Panc1 (cell line): ENCODE results near the gene MAGI1. TPM values are rescaled to one million over a fixed set of nuclear protein-coding genes. Genes with fewer than 3 reads are reported as not detected.

Experiments
- ATAC-seq: fragments of 200-7000 bp; cut with Tn5 transposase; 2 replicates; pipeline ENCODE4 v1.9.1; 2020; ENCODE audit warnings: mild to moderate bottlenecking, moderate library complexity
- BruUV-seq: library from RNA; stranded (reverse); fragments of 400-500 nt; replicated peaks from 2 replicates; lab custom pipeline; 2021; lab: Mats Ljungman, UMichigan
- CTCF ChIA-PET: fragments of 300-600 bp; sonication (Branson Sonifier 250); formaldehyde crosslinking; loops from one replicate; lab custom pipeline; 2022; ENCODE audit warnings: antibody characterized with exemption; lab: Charles Lee
- POLR2A ChIA-PET: fragments of 300-600 bp; sonication (Branson Sonifier 250); formaldehyde crosslinking; loops from one replicate; lab custom pipeline; 2022; ENCODE audit warnings: antibody characterized with exemption; lab: Charles Lee
- DNase-seq: peaks from one replicate; pipeline ENCODE4 v3.0.0-alpha.2; 2010; ENCODE audit warnings: low read depth, low spot score
- H3K27ac ChIP-seq: 2 replicates; pipeline ENCODE4 v1.5.1; 2011; ENCODE audit warnings: mild to moderate bottlenecking, low read length, inconsistent platforms
- H3K27me3 ChIP-seq: fragments of 200-500 bp; sonication (Bioruptor generic); 2 replicates; pipeline ENCODE4 v1.6.0; 2014; ENCODE audit warnings: low read length, inconsistent platforms; ENCODE audit not compliant: control insufficient read depth, insufficient read depth
- H3K36me3 ChIP-seq: fragments of 200-500 bp; sonication (Bioruptor generic); 2 replicates; pipeline ENCODE4 v1.5.1; 2014; ENCODE audit warnings: inconsistent platforms, mild to moderate bottlenecking, low read length, moderate library complexity; ENCODE audit not compliant: control insufficient read depth, insufficient read depth
- H3K4me1 ChIP-seq: 2 replicates; pipeline ENCODE4 v1.5.1; 2011; ENCODE audit warnings: inconsistent platforms, mild to moderate bottlenecking, low read length, moderate library complexity; ENCODE audit not compliant: control insufficient read depth, insufficient read depth
- H3K4me3 ChIP-seq, 2 experiments: 2 replicates each; pipeline ENCODE4 v1.5.1; 2011 to 2012; ENCODE audit warnings: low read depth in 2 of 2, low read length in 2 of 2, mild to moderate bottlenecking in 2 of 2, inconsistent platforms in 1 of 2, moderate library complexity in 1 of 2
- H3K9me3 ChIP-seq: fragments of 200-500 bp; sonication (Bioruptor generic); 2 replicates; pipeline ENCODE4 v1.5.1; 2014; ENCODE audit warnings: low read depth, mild to moderate bottlenecking, inconsistent platforms, low read length, moderate library complexity; ENCODE audit not compliant: control insufficient read depth, insufficient read depth
- POLR2AphosphoS5 ChIP-seq: IDR thresholded peaks from 2 replicates; pipeline ENCODE4 v1.6.1; 2012; ENCODE audit warnings: mild to moderate bottlenecking, low read depth, low read length, moderate library complexity
- SIN3A ChIP-seq: IDR thresholded peaks from 2 replicates; pipeline ENCODE4 v1.6.1; 2012; ENCODE audit warnings: low read depth, mild to moderate bottlenecking, low read length, moderate library complexity, borderline replicate concordance; ENCODE audit not compliant: insufficient read depth
- TCF7L2 ChIP-seq: IDR thresholded peaks from 2 replicates; pipeline ENCODE4 v1.6.1; 2011; ENCODE audit warnings: mild to moderate bottlenecking, low read depth, low read length, inconsistent platforms
- in situ Hi-C: cut with HindIII; loops from 2 replicates; pipeline ENCODE4 v1.10.0; 2016; ENCODE audit warnings: low sequenced_read_pairs, low pct_unique_long_range_greater_than_20kb
- intact Hi-C: fragments of 100-400 bp; cut with micrococcal nuclease; formaldehyde crosslinking; loops from one replicate; pipeline ENCODE4 v1.10.0; 2022; ENCODE audit not compliant: unreplicated experiment
- total RNA-seq: library from RNA; stranded (reverse); gene quantifications from one replicate; pipeline ENCODE4 v1.2.1, GENCODE V29; 2021; ENCODE audit not compliant: unreplicated experiment
- TF ChIP-seq, protein P1 (sequence below), 2 experiments: IDR thresholded peaks; 2 replicates each; pipeline ENCODE4 v1.6.1; 2011 to 2012; ENCODE audit warnings: low read depth in 2 of 2, control low read depth in 1 of 2, low read length in 1 of 2, mild to moderate bottlenecking in 1 of 2, moderate library complexity in 1 of 2; ENCODE audit not compliant: insufficient read depth in 1 of 2
- TF ChIP-seq, protein P2 (sequence below): fragments of 450-650 bp; IDR thresholded peaks from 2 replicates; pipeline ENCODE4 v1.5.1; 2017; ENCODE audit warnings: mild to moderate bottlenecking

Gene MAGI1
- total RNA-seq, 1 experiment from 2014 or later: 9.5 TPM

DNA sequence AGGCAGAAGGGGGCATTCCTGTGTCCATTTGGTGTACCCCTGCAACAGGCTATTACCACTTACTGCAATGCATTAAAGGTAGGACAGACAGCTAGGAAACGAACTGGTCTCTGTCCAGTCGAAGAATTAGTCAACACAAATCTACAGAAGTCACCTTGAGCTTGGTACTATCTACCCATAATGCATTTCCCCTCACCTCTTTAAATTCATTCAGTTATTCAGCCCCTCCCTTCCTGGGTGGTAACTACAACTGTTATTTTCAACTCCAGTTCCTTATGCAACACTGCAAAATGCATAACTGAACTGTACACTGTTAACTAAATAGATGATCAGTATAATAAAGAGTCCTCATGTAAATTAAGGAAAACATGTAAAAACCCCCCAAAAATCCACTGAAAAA lies 77.6 kb downstream of the MAGI1 start:
- no peaks in the 10 kb centered on the region for H3K36me3 ChIP-seq
- TF ChIP-seq SIN3A (no peak), TCF7L2 (no peak), POLR2AphosphoS5 (no peak)
- TF ChIP-seq, protein P1, sequence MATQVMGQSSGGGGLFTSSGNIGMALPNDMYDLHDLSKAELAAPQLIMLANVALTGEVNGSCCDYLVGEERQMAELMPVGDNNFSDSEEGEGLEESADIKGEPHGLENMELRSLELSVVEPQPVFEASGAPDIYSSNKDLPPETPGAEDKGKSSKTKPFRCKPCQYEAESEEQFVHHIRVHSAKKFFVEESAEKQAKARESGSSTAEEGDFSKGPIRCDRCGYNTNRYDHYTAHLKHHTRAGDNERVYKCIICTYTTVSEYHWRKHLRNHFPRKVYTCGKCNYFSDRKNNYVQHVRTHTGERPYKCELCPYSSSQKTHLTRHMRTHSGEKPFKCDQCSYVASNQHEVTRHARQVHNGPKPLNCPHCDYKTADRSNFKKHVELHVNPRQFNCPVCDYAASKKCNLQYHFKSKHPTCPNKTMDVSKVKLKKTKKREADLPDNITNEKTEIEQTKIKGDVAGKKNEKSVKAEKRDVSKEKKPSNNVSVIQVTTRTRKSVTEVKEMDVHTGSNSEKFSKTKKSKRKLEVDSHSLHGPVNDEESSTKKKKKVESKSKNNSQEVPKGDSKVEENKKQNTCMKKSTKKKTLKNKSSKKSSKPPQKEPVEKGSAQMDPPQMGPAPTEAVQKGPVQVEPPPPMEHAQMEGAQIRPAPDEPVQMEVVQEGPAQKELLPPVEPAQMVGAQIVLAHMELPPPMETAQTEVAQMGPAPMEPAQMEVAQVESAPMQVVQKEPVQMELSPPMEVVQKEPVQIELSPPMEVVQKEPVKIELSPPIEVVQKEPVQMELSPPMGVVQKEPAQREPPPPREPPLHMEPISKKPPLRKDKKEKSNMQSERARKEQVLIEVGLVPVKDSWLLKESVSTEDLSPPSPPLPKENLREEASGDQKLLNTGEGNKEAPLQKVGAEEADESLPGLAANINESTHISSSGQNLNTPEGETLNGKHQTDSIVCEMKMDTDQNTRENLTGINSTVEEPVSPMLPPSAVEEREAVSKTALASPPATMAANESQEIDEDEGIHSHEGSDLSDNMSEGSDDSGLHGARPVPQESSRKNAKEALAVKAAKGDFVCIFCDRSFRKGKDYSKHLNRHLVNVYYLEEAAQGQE (IDR thresholded peaks at IDR 0.05; ENCODE audit: insufficient read depth in 1 of 2, low read depth in 2 of 2, low read length in 1 of 2): no peak
- TF ChIP-seq, protein P2, sequence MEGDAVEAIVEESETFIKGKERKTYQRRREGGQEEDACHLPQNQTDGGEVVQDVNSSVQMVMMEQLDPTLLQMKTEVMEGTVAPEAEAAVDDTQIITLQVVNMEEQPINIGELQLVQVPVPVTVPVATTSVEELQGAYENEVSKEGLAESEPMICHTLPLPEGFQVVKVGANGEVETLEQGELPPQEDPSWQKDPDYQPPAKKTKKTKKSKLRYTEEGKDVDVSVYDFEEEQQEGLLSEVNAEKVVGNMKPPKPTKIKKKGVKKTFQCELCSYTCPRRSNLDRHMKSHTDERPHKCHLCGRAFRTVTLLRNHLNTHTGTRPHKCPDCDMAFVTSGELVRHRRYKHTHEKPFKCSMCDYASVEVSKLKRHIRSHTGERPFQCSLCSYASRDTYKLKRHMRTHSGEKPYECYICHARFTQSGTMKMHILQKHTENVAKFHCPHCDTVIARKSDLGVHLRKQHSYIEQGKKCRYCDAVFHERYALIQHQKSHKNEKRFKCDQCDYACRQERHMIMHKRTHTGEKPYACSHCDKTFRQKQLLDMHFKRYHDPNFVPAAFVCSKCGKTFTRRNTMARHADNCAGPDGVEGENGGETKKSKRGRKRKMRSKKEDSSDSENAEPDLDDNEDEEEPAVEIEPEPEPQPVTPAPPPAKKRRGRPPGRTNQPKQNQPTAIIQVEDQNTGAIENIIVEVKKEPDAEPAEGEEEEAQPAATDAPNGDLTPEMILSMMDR: no peak
- ATAC-seq: no peak
- no TSS peak for BruUV-seq
- H3K9me3 ChIP-seq: no peaks in the 10 kb centered on the region
- POLR2A ChIA-PET: no interaction called here
- no peak overlapping the region for H3K27ac ChIP-seq
- intact Hi-C loops: no loop called here
- H3K4me3 ChIP-seq: no peak overlapping the region
- H3K27me3 ChIP-seq: no peaks in the 10 kb centered on the region
- in situ Hi-C loops: no loop called here
- CTCF ChIA-PET: no interaction called here
- no peak for DNase-seq
- H3K4me1 ChIP-seq: peaks cover 4% of the 10 kb centered on the region

DNA sequence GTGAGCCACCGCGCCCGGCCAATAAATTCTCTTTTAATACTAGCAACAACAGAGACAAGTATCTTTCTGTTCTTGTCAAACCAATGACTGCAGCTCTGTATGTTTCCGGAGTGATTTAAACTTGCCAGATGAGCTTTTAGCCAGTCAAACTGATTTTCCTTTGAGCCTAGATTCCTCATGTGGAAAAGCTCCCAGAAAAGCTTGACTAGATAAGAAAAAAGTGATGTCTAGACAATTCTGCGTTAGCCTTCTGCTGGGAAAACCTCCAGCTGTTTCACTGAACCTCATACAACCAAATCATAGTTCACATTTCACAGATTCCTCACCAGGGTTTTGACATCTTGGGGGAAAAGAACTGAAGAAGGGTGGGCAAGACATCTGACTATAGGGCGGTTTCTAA lies 78.6 kb downstream of the MAGI1 start:
- TF ChIP-seq SIN3A (no peak), TCF7L2 (no peak), POLR2AphosphoS5 (no peak)
- TF ChIP-seq, protein P1 (IDR thresholded peaks at IDR 0.05; ENCODE audit: insufficient read depth in 1 of 2, low read depth in 2 of 2, low read length in 1 of 2): no peak
- TF ChIP-seq, protein P2: no peak
- H3K9me3 ChIP-seq: no peaks in the 10 kb centered on the region
- ChIA-PET POLR2A (no interaction called here), CTCF (no interaction called here)
- in situ Hi-C loops: no loop called here
- H3K4me1 ChIP-seq: peaks cover 8% of the 10 kb centered on the region
- H3K27me3 ChIP-seq: no peaks in the 10 kb centered on the region
- H3K27ac ChIP-seq: no peak overlapping the region
- no TSS peak for BruUV-seq
- DNase-seq (no peak), ATAC-seq (no peak)
- no peaks in the 10 kb centered on the region for H3K36me3 ChIP-seq
- H3K4me3 ChIP-seq: no peak overlapping the region
- intact Hi-C loops: no loop called here
